H1 (cell line): Measurements from ENCODE around the gene KRTAP3-1. TPM values are rescaled to one million over a fixed set of nuclear protein-coding genes. Genes with fewer than 3 reads are reported as not detected.

Source experiments
- CTCF ChIA-PET: fragments of 300-600 bp; sonication (Branson Sonifier 250); formaldehyde crosslinking; loops from one replicate; lab custom pipeline; 2021; ENCODE audit not compliant: partially characterized antibody; lab: Charles Lee
- POLR2A ChIA-PET: fragments of 300-600 bp; sonication (Branson Sonifier 250); formaldehyde crosslinking; loops from one replicate; lab custom pipeline; 2021; ENCODE audit warnings: inconsistent platforms; ENCODE audit not compliant: partially characterized antibody; lab: Charles Lee
- DNase-seq, 2 experiments: peaks; one replicate each; pipeline versions ENCODE4 v3.0.0 to v3.0.0-alpha.2; 2010 to 2022; ENCODE audit warnings: low spot score in 2 of 2, low read depth in 1 of 2, mixed read lengths in 1 of 2
- FAIRE-seq: peaks from 2 replicates; lab custom pipeline; 2011; peaks lifted over from hg19 to GRCh38; lab: Jason Lieb, UNC
- H2AFZ ChIP-seq: 2 replicates; pipeline ENCODE4 v1.8.1; 2012; ENCODE audit warnings: low read length, inconsistent platforms
- H2AK5ac ChIP-seq: 2 replicates; pipeline ENCODE4 v1.6.1; 2013; ENCODE audit warnings: low read depth, low read length
- H2BK120ac ChIP-seq: replicated peaks from 2 replicates; pipeline ENCODE3; 2013; ENCODE audit warnings: low read depth, low read length, inconsistent platforms
- H2BK12ac ChIP-seq: 2 replicates; pipeline ENCODE4 v1.6.1; 2013; ENCODE audit warnings: low read depth, low read length
- H2BK15ac ChIP-seq: 2 replicates; pipeline ENCODE4 v1.6.1; 2013; ENCODE audit warnings: low read length
- H2BK20ac ChIP-seq: 2 replicates; pipeline ENCODE4 v1.6.1; 2013; ENCODE audit warnings: low read length
- H2BK5ac ChIP-seq: 2 replicates; pipeline ENCODE4 v1.6.1; 2013; ENCODE audit warnings: low read depth, low read length
- H3K14ac ChIP-seq: 2 replicates; pipeline ENCODE4 v1.6.1; 2013; ENCODE audit warnings: inconsistent platforms; ENCODE audit not compliant: insufficient read length
- H3K18ac ChIP-seq: 2 replicates; pipeline ENCODE4 v1.6.1; 2013; ENCODE audit warnings: low read length; ENCODE audit errors: extremely low read depth
- H3K23ac ChIP-seq: 2 replicates; pipeline ENCODE4 v1.6.1; 2013; ENCODE audit warnings: inconsistent platforms; ENCODE audit not compliant: insufficient read length
- H3K23me2 ChIP-seq: 2 replicates; pipeline ENCODE4 v1.6.1; 2013; ENCODE audit warnings: low read depth, low read length
- H3K27ac ChIP-seq: 2 replicates; pipeline ENCODE4 v1.6.1; 2011; ENCODE audit warnings: low read depth, low read length, inconsistent platforms
- H3K27me3 ChIP-seq, 4 experiments: replicated peaks in 1 of 4; 1 replicate in 1 of 4; 2 replicates in 3 of 4; pipeline versions ENCODE4 v1.6.1 to v1.8.1; 2011 to 2013; ENCODE audit warnings: low read length in 3 of 4, mild to moderate bottlenecking in 3 of 4, inconsistent platforms in 2 of 4, mixed read lengths in 2 of 4, moderate library complexity in 1 of 4; ENCODE audit not compliant: control insufficient read depth in 3 of 4, insufficient read depth in 3 of 4; ENCODE audit errors: extremely low read depth in 1 of 4
- H3K36me3 ChIP-seq, 4 experiments: 2 replicates each; pipeline versions ENCODE4 v1.6.1 to v1.8.1; 2011 to 2013; ENCODE audit warnings: mild to moderate bottlenecking in 4 of 4, low read length in 3 of 4, moderate library complexity in 2 of 4, control low read depth in 1 of 4, inconsistent platforms in 1 of 4; ENCODE audit not compliant: insufficient read depth in 4 of 4, control insufficient read depth in 2 of 4
- H3K4ac ChIP-seq: replicated peaks from 2 replicates; pipeline ENCODE3; 2013; ENCODE audit warnings: low read length, low read depth, mixed read lengths, inconsistent platforms; ENCODE audit not compliant: insufficient read length
- H3K4me1 ChIP-seq, 4 experiments: replicated peaks in 1 of 4; 1 replicate in 1 of 4; 2 replicates in 3 of 4; pipeline versions ENCODE4 v1.6.1 to v1.8.1; 2011 to 2013; ENCODE audit warnings: low read length in 3 of 4, inconsistent platforms in 2 of 4, mixed read lengths in 1 of 4; ENCODE audit not compliant: insufficient read depth in 4 of 4, control insufficient read depth in 3 of 4
- H3K4me2 ChIP-seq, 2 experiments: 2 replicates each; pipeline versions ENCODE4 v1.6.1 to v1.8.1; 2011 to 2013; ENCODE audit warnings: low read depth in 2 of 2, low read length in 2 of 2, control low read depth in 1 of 2, inconsistent platforms in 1 of 2, mild to moderate bottlenecking in 1 of 2; ENCODE audit not compliant: insufficient read depth in 1 of 2
- H3K4me3 ChIP-seq, 4 experiments: fragments of 200-600, 300-600 bp in 1 of 4; sonication (generic), shearing (Covaris generic), sonication (Bioruptor Twin) in 1 of 4; 2 replicates each; pipeline versions ENCODE4 v1.5.1 to v1.8.1; 2011 to 2016; ENCODE audit warnings: low read length in 4 of 4, low read depth in 3 of 4, control low read depth in 2 of 4, inconsistent platforms in 2 of 4, mild to moderate bottlenecking in 2 of 4, mixed read lengths in 1 of 4, moderate library complexity in 1 of 4; ENCODE audit not compliant: insufficient read depth in 2 of 4; ENCODE audit errors: extremely low read depth in 1 of 4
- H3K56ac ChIP-seq: replicated peaks from 2 replicates; pipeline ENCODE3; 2013; ENCODE audit warnings: low read depth, mild to moderate bottlenecking, mixed read lengths, low read length, inconsistent platforms; ENCODE audit not compliant: insufficient read length
- H3K79me1 ChIP-seq: 2 replicates; pipeline ENCODE4 v1.6.1; 2013; ENCODE audit warnings: low read depth, low read length, control low read depth
- H3K79me2 ChIP-seq, 2 experiments: 2 replicates each; pipeline versions ENCODE4 v1.6.1 to v1.8.1; 2012 to 2013; ENCODE audit warnings: low read length in 2 of 2, mild to moderate bottlenecking in 2 of 2, inconsistent platforms in 1 of 2; ENCODE audit not compliant: insufficient read depth in 2 of 2, control insufficient read depth in 1 of 2
- H3K9ac ChIP-seq, 4 experiments: replicated peaks in 1 of 4; 1 replicate in 1 of 4; 2 replicates in 3 of 4; pipeline versions ENCODE4 v1.6.1 to v1.8.1; 2011 to 2013; ENCODE audit warnings: low read depth in 3 of 4, low read length in 3 of 4, control low read depth in 2 of 4, mild to moderate bottlenecking in 2 of 4, moderate library complexity in 2 of 4, inconsistent platforms in 1 of 4; ENCODE audit errors: extremely low read depth in 1 of 4
- H3K9me3 ChIP-seq, 2 experiments: 2 replicates each; pipeline versions ENCODE4 v1.6.1 to v1.8.1; 2012 to 2013; ENCODE audit warnings: mild to moderate bottlenecking in 2 of 2, moderate library complexity in 2 of 2, control low read depth in 1 of 2, inconsistent platforms in 1 of 2, low read depth in 1 of 2, low read length in 1 of 2, mixed read lengths in 1 of 2; ENCODE audit not compliant: insufficient read depth in 2 of 2
- H4K20me1 ChIP-seq, 2 experiments: replicated peaks in 1 of 2; 2 replicates each; pipeline versions ENCODE3 to v1.8.1; 2011 to 2013; ENCODE audit warnings: inconsistent platforms in 2 of 2, low read length in 2 of 2, mild to moderate bottlenecking in 1 of 2; ENCODE audit not compliant: insufficient read depth in 2 of 2, control insufficient read depth in 1 of 2
- H4K5ac ChIP-seq: 2 replicates; pipeline ENCODE4 v1.6.1; 2013; ENCODE audit warnings: low read length, low read depth, mixed read lengths, inconsistent platforms; ENCODE audit not compliant: insufficient read length
- H4K8ac ChIP-seq: 2 replicates; pipeline ENCODE4 v1.8.0; 2013; ENCODE audit warnings: mild to moderate bottlenecking, moderate library complexity, low read length, inconsistent platforms; ENCODE audit not compliant: insufficient read depth; ENCODE audit errors: extremely low read depth
- H4K91ac ChIP-seq: replicated peaks from 2 replicates; pipeline ENCODE3; 2013; ENCODE audit warnings: low read length, mixed read lengths, inconsistent platforms; ENCODE audit not compliant: insufficient read length
- CEBPB ChIP-seq: IDR thresholded peaks from 2 replicates; pipeline ENCODE4 v1.6.1; 2012; ENCODE audit warnings: low read depth, low read length
- CHD2 ChIP-seq: IDR thresholded peaks from 2 replicates; pipeline ENCODE4 v1.6.1; 2012; ENCODE audit warnings: low read length, improper control_type of control experiment
- EP300 ChIP-seq, 2 experiments: IDR thresholded peaks; 1 replicate in 1 of 2; 2 replicates in 1 of 2; pipeline ENCODE4 v1.6.1; 2011 to 2012; ENCODE audit warnings: low read depth in 2 of 2, low read length in 2 of 2, mild to moderate bottlenecking in 2 of 2, borderline replicate concordance in 1 of 2, inconsistent platforms in 1 of 2, moderate library complexity in 1 of 2
- GABPA ChIP-seq: IDR thresholded peaks from 2 replicates; pipeline ENCODE4 v1.6.1; 2011; ENCODE audit warnings: mild to moderate bottlenecking, low read length, moderate library complexity, borderline replicate concordance; ENCODE audit not compliant: insufficient read depth
- KDM5A ChIP-seq: fragments of 200-600 bp; IDR thresholded peaks from 2 replicates; pipeline ENCODE4 v1.7.1; 2012; ENCODE audit warnings: mild to moderate bottlenecking, low read length, inconsistent platforms, mixed read lengths
- RAD21 ChIP-seq, 2 experiments: IDR thresholded peaks in 1 of 2; conservative IDR thresholded peaks in 1 of 2; 2 replicates each; pipeline ENCODE4 v1.6.1; 2011; ENCODE audit warnings: low read depth in 2 of 2, low read length in 2 of 2, improper control_type of control experiment in 1 of 2, inconsistent platforms in 1 of 2, mild to moderate bottlenecking in 1 of 2, moderate library complexity in 1 of 2
- RFX5 ChIP-seq: IDR thresholded peaks from 2 replicates; pipeline ENCODE4 v1.6.1; 2011; ENCODE audit warnings: low read depth, low read length, improper control_type of control experiment, borderline replicate concordance
- SIRT6 ChIP-seq: IDR thresholded peaks from one replicate; pipeline ENCODE4 v1.7.1; 2012; ENCODE audit warnings: low read length, inconsistent platforms
- SUZ12 ChIP-seq: fragments of 200-600 bp; sonication (generic); IDR thresholded peaks from 2 replicates; pipeline ENCODE4 v1.6.1; 2012; ENCODE audit warnings: mild to moderate bottlenecking, inconsistent platforms, low read length, moderate library complexity, mixed read lengths
- polyA plus RNA-seq, 7 experiments: library from polyadenylated mRNA; depleted of rRNA in 3 of 7; stranded (reverse) in 5 of 7; unstranded in 2 of 7; fragments of >200 nt in 5 of 7; fragments of 200-250 nt in 2 of 7; gene quantifications; 1 replicate in 5 of 7; 2 replicates in 1 of 7; 4 replicates in 1 of 7; pipeline versions ENCODE4 v1.2.1 to v1.2.3, GENCODE V29; 2011 to 2013; ENCODE audit warnings: missing spikeins in 2 of 7, mixed read lengths in 2 of 7
- total RNA-seq: library from RNA; stranded (reverse); fragmentation: NEBNext Ultra II Directional; extraction: Animal tissue kit (Norgen Biotek cat#: 25700); gene quantifications from 2 replicates; pipeline ENCODE4 v1.2.1, GENCODE V29; 2021
- TF ChIP-seq, protein P1 (sequence below): IDR thresholded peaks from 2 replicates; pipeline ENCODE4 v1.6.1; 2011; ENCODE audit warnings: low read depth, mild to moderate bottlenecking, low read length; ENCODE audit not compliant: insufficient read depth
- TF ChIP-seq, protein P2 (sequence below): IDR thresholded peaks from 2 replicates; pipeline ENCODE4 v1.6.1; 2012; ENCODE audit warnings: low read length, inconsistent platforms

KRTAP3-1 gene
- total and polyA plus RNA-seq, 2 of the 8 experiments (the other 6 are each of a cell fraction or from before 2014, with no cell fraction given): not detected

DNA sequence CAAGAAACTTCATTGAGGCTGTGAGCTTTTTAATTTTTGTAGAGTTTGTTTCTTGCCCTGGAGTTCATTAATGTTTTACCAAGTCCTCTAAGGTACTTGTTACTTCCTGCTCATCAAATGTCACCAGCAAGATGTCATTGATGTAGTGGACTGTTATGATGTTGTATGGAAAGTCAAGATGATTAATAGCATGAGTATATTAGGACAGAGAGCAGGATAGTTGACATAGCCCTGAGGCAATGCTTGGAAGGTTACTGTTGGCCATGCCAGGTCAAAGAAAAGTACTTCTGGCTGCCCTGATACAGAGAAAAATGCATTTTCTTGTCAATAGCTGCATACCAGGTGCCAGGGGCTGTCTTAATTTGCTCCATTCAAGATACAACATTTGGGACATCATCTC lies 11.4 kb upstream of the KRTAP3-1 start:
- Histone ChIP-seq H3K27ac (no peak overlapping the region), H3K79me1 (no peaks in the 10 kb centered on the region), H2BK15ac (no peak overlapping the region), H3K18ac (no peak overlapping the region), H4K8ac (no peak overlapping the region), H3K36me3 (no peaks in the 10 kb centered on the region), H3K4ac (no peak overlapping the region), H3K14ac (no peak overlapping the region), H2BK20ac (no peak overlapping the region), H2BK5ac (no peak overlapping the region), H3K56ac (no peak overlapping the region), H3K9me3 (no peaks in the 10 kb centered on the region), H4K5ac (no peak overlapping the region), H4K91ac (no peak overlapping the region), H3K4me2 (no peak overlapping the region), H2BK120ac (no peak overlapping the region), H2AFZ (no peak overlapping the region), H3K79me2 (no peaks in the 10 kb centered on the region), H3K4me3 (no peak overlapping the region), H4K20me1 (no peaks in the 10 kb centered on the region), H3K9ac (no peak overlapping the region), H3K4me1 (no peaks in the 10 kb centered on the region), H2BK12ac (no peak overlapping the region), H2AK5ac (no peak overlapping the region), H3K23ac (no peak overlapping the region), H3K23me2 (no peaks in the 10 kb centered on the region), H3K27me3 (no peaks in the 10 kb centered on the region; a peak in 1 of 7 replicates)
- no peak for FAIRE-seq
- ChIA-PET CTCF (interaction anchor here (0.6 to 1.3 kb wide), 4 partner anchors 40 to 459 kb away, joined by 3 to 4 read pairs (median 3); no protein-coding TSS in a partner anchor), POLR2A (no interaction called here)
- DNase-seq: no peak
- TF ChIP-seq RAD21 (IDR thresholded peaks at IDR 0.05 in 1 of 2, conservative IDR thresholded peaks at IDR 0.05 in 1 of 2; ENCODE audit: low read depth in 2 of 2, low read length in 2 of 2): no peak
- no peak for TF ChIP-seq CEBPB
- no peak for TF ChIP-seq CHD2
- TF ChIP-seq, protein P1, sequence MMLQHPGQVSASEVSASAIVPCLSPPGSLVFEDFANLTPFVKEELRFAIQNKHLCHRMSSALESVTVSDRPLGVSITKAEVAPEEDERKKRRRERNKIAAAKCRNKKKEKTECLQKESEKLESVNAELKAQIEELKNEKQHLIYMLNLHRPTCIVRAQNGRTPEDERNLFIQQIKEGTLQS: no peak
- TF ChIP-seq, protein P2, sequence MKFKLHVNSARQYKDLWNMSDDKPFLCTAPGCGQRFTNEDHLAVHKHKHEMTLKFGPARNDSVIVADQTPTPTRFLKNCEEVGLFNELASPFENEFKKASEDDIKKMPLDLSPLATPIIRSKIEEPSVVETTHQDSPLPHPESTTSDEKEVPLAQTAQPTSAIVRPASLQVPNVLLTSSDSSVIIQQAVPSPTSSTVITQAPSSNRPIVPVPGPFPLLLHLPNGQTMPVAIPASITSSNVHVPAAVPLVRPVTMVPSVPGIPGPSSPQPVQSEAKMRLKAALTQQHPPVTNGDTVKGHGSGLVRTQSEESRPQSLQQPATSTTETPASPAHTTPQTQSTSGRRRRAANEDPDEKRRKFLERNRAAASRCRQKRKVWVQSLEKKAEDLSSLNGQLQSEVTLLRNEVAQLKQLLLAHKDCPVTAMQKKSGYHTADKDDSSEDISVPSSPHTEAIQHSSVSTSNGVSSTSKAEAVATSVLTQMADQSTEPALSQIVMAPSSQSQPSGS: no peak
- TF ChIP-seq SUZ12: no peak
- TF ChIP-seq KDM5A: no peak
- no peak for TF ChIP-seq SIRT6
- no peak for TF ChIP-seq RFX5
- no peak for TF ChIP-seq EP300 (IDR thresholded peaks at IDR 0.05; ENCODE audit: borderline replicate concordance in 1 of 2, low read depth in 2 of 2, low read length in 2 of 2)
- TF ChIP-seq GABPA: no peak
